ENCODE data around the gene TMEM273. TPM values are rescaled to one million over a fixed set of nuclear protein-coding genes. Genes with fewer than 3 reads are reported as not detected.

Gene TMEM273
- total and polyA plus RNA-seq, 8 donors, result 0.91 to 7.5 (median 2.7) TPM

DNA sequence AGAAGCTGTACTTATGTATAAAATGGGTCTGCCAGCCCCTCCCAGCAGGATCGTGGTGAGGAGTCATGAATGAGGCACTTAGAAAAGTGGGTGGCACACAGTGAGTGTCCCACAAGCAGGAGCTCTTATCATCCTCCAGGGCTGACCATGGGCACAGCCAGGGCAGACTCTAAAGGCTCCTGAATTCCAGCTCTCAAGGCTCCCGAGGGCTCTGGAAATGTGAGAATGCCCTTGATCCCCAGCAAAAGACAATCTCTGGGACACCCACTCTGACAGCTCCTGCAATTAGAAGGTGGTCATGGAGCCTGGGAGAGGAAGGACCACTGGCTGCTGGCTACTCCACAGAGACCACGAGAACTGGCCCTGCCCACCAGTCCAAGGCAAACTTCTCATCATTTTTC lies 74.5 kb downstream of the TMEM273 start:
- no peaks in the 10 kb centered on the region for H3K27me3 ChIP-seq
- no peak overlapping the region for H3K27ac ChIP-seq
- 60 to 61% methylated on average over 3 of the region's 3 CpGs for WGBS, 2 donors
- no peaks in the 10 kb centered on the region for H3K9me3 ChIP-seq
- intact Hi-C loops (cut with DNase I), result no loop called here
- no peak for DNase-seq
- ATAC-seq, result no peak
- no peaks in the 10 kb centered on the region for H3K36me3 ChIP-seq
- no peak for FAIRE-seq
- no peaks in the 10 kb centered on the region for H3K4me1 ChIP-seq
- H3K4me3 ChIP-seq, result no peak overlapping the region
- TF ChIP-seq, protein P1, sequence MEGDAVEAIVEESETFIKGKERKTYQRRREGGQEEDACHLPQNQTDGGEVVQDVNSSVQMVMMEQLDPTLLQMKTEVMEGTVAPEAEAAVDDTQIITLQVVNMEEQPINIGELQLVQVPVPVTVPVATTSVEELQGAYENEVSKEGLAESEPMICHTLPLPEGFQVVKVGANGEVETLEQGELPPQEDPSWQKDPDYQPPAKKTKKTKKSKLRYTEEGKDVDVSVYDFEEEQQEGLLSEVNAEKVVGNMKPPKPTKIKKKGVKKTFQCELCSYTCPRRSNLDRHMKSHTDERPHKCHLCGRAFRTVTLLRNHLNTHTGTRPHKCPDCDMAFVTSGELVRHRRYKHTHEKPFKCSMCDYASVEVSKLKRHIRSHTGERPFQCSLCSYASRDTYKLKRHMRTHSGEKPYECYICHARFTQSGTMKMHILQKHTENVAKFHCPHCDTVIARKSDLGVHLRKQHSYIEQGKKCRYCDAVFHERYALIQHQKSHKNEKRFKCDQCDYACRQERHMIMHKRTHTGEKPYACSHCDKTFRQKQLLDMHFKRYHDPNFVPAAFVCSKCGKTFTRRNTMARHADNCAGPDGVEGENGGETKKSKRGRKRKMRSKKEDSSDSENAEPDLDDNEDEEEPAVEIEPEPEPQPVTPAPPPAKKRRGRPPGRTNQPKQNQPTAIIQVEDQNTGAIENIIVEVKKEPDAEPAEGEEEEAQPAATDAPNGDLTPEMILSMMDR (IDR thresholded peaks at IDR 0.05), result no peak

DNA sequence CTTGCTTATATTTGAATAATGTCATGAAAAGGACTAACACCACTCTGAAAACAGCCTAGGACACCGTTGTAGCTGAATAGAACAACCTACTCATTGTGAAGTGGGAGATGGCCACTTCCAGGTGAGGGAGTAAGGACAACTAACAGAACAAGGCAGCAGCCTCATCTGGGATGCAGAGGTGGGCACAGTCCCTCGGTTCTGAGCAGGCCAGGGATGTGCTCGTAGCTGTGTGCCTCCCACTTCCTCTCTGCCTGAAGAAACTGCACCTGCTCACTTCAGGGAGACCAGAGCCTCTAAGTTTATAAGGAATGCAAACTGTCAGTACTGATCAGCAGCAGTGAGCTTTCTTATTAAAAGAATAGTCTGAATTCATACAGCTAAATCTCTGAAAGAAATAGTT lies 75.3 kb downstream of the TMEM273 start:
- TF ChIP-seq, protein P1 (IDR thresholded peaks at IDR 0.05), result no peak
- H3K27ac ChIP-seq, result no peak overlapping the region
- H3K36me3 ChIP-seq, result no peaks in the 10 kb centered on the region
- H3K4me3 ChIP-seq, result no peak overlapping the region
- H3K9me3 ChIP-seq, result no peaks in the 10 kb centered on the region
- ATAC-seq (no peak), FAIRE-seq (no peak), DNase-seq (no peak)
- H3K27me3 ChIP-seq, result no peaks in the 10 kb centered on the region
- 39 to 51% methylated on average over 3 of the region's 3 CpGs for WGBS, 2 donors
- intact Hi-C loops (cut with DNase I), result no loop called here
- H3K4me1 ChIP-seq, result no peaks in the 10 kb centered on the region

DNA sequence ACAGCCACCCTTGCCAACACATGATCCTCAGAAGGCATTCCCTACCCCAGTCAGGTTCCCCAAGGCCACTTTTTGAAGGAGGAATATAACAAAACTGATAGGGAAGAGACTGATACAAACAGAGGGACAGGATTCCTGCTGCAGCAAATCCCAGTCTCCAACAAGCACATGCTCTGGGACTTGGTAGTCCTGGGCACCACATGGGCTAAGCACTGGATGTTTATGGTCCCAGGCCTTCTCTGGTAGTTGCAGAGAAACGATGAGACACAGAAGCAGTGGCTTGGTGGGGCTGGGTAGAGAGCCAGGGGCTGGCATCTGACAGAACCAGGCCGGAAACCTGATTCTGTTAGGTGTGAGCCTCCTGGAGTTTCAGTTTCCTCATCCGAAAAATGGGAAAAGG lies 76.1 kb downstream of the TMEM273 start:
- H3K36me3 ChIP-seq, result no peaks in the 10 kb centered on the region
- H3K9me3 ChIP-seq, result no peaks in the 10 kb centered on the region
- no peaks in the 10 kb centered on the region for H3K4me1 ChIP-seq
- no peak for FAIRE-seq
- H3K27me3 ChIP-seq, result no peaks in the 10 kb centered on the region
- WGBS, 2 donors, result 60 to 66% methylated on average over 3 of the region's 3 CpGs
- DNase-seq, result no peak
- no peak overlapping the region for H3K27ac ChIP-seq
- H3K4me3 ChIP-seq, result no peak overlapping the region
- TF ChIP-seq, protein P1 (IDR thresholded peaks at IDR 0.05), result no peak
- intact Hi-C loops (cut with DNase I), result no loop called here
- no peak for ATAC-seq

GRCh38 chr10:49111320-49111698 lies 76.9 kb downstream of the TMEM273 start:
- DNase-seq (no peak), ATAC-seq (no peak), FAIRE-seq (no peak)
- TF ChIP-seq, protein P1 (IDR thresholded peaks at IDR 0.05), result no peak
- Histone ChIP-seq H3K36me3 (no peaks in the 10 kb centered on the region), H3K27me3 (no peaks in the 10 kb centered on the region), H3K4me1 (no peaks in the 10 kb centered on the region), H3K4me3 (no peak overlapping the region), H3K9me3 (no peaks in the 10 kb centered on the region), H3K27ac (no peak overlapping the region)
- intact Hi-C loops (cut with DNase I), result no loop called here
- 61 to 71% methylated on average over 7 to 8 of the region's 8 CpGs for WGBS, 2 donors

DNA sequence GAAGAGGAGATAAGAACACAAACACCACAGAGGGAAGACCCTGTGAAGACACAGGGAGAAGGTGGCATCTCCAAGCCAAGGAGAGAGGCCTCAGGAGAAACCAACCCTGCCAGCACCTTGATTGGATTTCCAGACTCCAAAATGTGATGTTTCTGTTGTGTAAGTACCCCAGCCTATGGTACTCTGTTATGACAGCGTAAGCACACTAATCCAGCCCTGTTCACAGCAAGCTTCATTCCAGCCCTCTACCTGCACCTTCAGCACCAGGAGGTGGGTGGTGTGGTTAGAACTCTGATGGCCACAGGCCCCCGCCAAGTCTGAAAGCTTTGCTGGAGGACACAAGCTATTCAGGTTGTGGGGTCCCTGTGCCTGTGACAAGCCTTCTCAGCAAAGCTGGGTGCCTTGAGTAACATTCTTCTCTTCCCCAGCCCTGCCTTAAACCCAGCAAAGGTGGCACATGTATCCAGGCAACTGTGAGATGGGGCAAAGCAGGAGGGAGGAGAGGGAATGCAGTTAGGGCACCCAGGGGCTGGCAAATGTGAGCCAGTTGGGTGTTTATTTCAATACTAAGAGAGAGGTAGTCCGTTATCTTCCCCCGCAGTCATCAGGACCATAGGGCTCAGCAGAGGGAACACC lies 77.4 kb downstream of the TMEM273 start:
- Histone ChIP-seq H3K36me3 (no peaks in the 10 kb centered on the region), H3K27ac (no peak overlapping the region), H3K4me1 (peaks cover 0 to 3% (median 0%) of the 10 kb centered on the region in 3 donors), H3K4me3 (no peak overlapping the region), H3K9me3 (no peaks in the 10 kb centered on the region), H3K27me3 (no peaks in the 10 kb centered on the region)
- FAIRE-seq (no peak), DNase-seq (no peak), ATAC-seq (no peak)
- TF ChIP-seq, protein P1 (IDR thresholded peaks at IDR 0.05), result no peak
- intact Hi-C loops (cut with DNase I), result no loop called here
- 89 to 95% methylated on average over 4 of the region's 4 CpGs for WGBS, 2 donors

Data from pancreas (tissue), 10 donors.